GM12874 (cell line): ENCODE data around the gene BPHL.

ENCODE experiments used
- CTCF ChIP-seq: IDR thresholded peaks from 2 replicates; pipeline ENCODE4 v1.5.1; 2011; ENCODE audit warnings: low read depth, mild to moderate bottlenecking, control low read depth, low read length, moderate library complexity; ENCODE audit not compliant: insufficient read depth

Gene BPHL

DNA sequence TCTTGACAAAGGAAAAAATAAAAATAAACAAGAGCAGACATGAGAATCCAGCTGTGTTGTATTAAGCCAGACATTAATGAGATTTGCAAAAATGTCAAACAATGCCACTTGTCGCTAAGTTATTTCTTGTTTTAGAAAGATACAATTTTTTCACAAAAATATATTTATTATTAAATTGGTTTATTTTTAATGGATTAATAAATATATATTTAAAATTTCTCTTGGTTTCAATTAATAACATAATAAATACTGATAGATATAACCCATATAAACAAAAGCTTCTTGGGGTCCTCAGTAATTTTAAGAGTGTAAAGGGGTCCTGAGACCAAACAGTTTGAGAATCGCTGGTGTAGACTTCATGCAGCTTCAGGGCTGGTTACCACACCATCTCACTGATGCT lies 82.9 kb downstream of the BPHL start:
- no peak for TF ChIP-seq CTCF
